Gastroesophageal sphincter (tissue), 3 donors: ENCODE data around the gene CACNA2D3.

ENCODE experiments used
- EP300 ChIP-seq: sonication (generic); formaldehyde crosslinking; IDR thresholded peaks from one replicate; pipeline ENCODE4 v1.6.1; 2017; ENCODE audit warnings: antibody characterized with exemption, mild to moderate bottlenecking
- POLR2A ChIP-seq, 2 donors: fragments of 450-650 bp; IDR thresholded peaks; one replicate each; pipeline ENCODE4 v1.6.1; 2017; ENCODE audit warnings: antibody characterized with exemption in 2 of 2, mild to moderate bottlenecking in 2 of 2, moderate library complexity in 1 of 2
- POLR2AphosphoS5 ChIP-seq: sonication (generic); formaldehyde crosslinking; IDR thresholded peaks from one replicate; pipeline ENCODE4 v1.6.1; 2017; ENCODE audit warnings: antibody characterized with exemption
- TF ChIP-seq, protein P1 (sequence below), 4 experiments: fragments of 200-600 bp in 2 of 4; fragments of 450-650 bp in 2 of 4; sonication (generic) in 1 of 4; IDR thresholded peaks; one replicate each; pipeline ENCODE4 v1.5.1; 2017 to 2019; ENCODE audit warnings: antibody characterized with exemption in 4 of 4, mild to moderate bottlenecking in 2 of 4, moderate library complexity in 2 of 4

DNA sequence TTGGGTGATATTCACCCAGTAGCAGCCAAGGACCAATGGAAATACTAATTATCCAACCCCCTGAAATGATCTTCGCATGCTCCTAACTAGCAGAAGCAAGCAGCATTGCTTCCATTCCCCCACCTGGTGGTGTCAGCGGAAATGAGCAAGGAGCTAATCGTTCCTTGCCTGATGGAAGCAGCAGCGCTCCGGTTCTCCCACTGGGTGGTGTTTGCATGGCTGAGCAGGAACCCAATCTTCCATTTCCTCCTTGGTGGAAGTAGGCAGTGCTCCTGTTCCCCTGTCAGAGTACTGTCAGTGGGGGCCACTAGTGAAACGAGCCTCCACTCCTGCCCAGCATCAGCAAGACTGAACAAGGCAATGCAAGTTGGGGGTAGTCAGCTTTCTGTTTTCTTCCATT, 311.5 kb downstream of the CACNA2D3 start:
- TF ChIP-seq, protein P1, sequence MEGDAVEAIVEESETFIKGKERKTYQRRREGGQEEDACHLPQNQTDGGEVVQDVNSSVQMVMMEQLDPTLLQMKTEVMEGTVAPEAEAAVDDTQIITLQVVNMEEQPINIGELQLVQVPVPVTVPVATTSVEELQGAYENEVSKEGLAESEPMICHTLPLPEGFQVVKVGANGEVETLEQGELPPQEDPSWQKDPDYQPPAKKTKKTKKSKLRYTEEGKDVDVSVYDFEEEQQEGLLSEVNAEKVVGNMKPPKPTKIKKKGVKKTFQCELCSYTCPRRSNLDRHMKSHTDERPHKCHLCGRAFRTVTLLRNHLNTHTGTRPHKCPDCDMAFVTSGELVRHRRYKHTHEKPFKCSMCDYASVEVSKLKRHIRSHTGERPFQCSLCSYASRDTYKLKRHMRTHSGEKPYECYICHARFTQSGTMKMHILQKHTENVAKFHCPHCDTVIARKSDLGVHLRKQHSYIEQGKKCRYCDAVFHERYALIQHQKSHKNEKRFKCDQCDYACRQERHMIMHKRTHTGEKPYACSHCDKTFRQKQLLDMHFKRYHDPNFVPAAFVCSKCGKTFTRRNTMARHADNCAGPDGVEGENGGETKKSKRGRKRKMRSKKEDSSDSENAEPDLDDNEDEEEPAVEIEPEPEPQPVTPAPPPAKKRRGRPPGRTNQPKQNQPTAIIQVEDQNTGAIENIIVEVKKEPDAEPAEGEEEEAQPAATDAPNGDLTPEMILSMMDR (IDR thresholded peaks at IDR 0.05) = no peak
- TF ChIP-seq POLR2A (IDR thresholded peaks at IDR 0.05) (no peak), POLR2AphosphoS5 (no peak), EP300 (no peak)
